SK-N-SH treated with all-trans-retinoic acid at 6 μM for 48 hours (cell line): ENCODE measurements around the gene GLRX5.

Source experiments
- CSDC2 ChIP-seq: fragments of 250-450 bp; sonication (Bioruptor Pico); IDR thresholded peaks from 2 replicates; pipeline ENCODE4 v1.5.0; 2020; ENCODE audit warnings: mild to moderate bottlenecking, moderate library complexity
- SNAI2 ChIP-seq: fragments of 250-450 bp; sonication (Bioruptor Pico); IDR thresholded peaks from 2 replicates; pipeline ENCODE4 v1.5.0; 2020; ENCODE audit warnings: mild to moderate bottlenecking, moderate library complexity
- ZC3H10 ChIP-seq: fragments of 250-450 bp; sonication (Bioruptor Pico); IDR thresholded peaks from 2 replicates; pipeline ENCODE4 v1.5.1; 2021; ENCODE audit warnings: mild to moderate bottlenecking, moderate library complexity
- ZFP3 ChIP-seq: fragments of 250-450 bp; sonication (Bioruptor Pico); IDR thresholded peaks from 2 replicates; pipeline ENCODE4 v1.5.0; 2020; ENCODE audit warnings: mild to moderate bottlenecking, moderate library complexity
- ZNF70 ChIP-seq: fragments of 450-650 bp; formaldehyde crosslinking; IDR thresholded peaks from 2 replicates; pipeline ENCODE4 v1.5.0; 2020; ENCODE audit warnings: mild to moderate bottlenecking, moderate library complexity
- TF ChIP-seq, protein P1 (sequence below): fragments of 250-450 bp; sonication (Bioruptor Pico); IDR thresholded peaks from 2 replicates; pipeline ENCODE4 v1.8.0; 2020; ENCODE audit warnings: mild to moderate bottlenecking, moderate library complexity, borderline replicate concordance

DNA sequence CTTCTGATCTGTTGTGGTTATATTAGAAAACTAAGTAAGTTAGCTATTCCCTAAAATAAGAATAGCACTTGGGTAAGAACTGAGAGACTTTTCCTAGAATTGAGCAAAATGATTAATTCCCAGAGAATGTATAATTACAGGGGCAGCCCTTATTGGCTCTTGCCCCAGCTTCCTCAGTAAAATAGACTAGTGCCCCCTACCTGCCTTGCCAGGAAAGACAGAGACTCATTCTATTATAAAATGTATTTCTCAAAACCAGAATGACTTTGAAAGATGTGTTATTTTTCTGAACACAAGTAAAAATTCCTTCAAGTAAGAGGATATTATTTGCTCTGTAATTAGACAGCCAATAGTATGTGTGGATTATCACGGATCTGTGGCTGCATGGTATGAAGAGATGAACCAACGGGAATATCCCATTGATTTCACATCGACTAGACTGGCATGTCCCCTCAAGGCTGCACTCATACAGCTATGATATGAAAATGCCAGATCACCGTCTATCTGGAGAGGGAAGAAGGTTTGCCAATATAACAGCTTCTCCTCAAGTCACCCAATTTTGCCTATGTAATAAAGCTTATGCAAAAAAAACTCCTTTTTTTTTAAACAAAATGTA, 7.4 kb upstream of the GLRX5 start:
- TF ChIP-seq, protein P1, sequence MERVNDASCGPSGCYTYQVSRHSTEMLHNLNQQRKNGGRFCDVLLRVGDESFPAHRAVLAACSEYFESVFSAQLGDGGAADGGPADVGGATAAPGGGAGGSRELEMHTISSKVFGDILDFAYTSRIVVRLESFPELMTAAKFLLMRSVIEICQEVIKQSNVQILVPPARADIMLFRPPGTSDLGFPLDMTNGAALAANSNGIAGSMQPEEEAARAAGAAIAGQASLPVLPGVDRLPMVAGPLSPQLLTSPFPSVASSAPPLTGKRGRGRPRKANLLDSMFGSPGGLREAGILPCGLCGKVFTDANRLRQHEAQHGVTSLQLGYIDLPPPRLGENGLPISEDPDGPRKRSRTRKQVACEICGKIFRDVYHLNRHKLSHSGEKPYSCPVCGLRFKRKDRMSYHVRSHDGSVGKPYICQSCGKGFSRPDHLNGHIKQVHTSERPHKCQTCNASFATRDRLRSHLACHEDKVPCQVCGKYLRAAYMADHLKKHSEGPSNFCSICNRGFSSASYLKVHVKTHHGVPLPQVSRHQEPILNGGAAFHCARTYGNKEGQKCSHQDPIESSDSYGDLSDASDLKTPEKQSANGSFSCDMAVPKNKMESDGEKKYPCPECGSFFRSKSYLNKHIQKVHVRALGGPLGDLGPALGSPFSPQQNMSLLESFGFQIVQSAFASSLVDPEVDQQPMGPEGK (CRISPR knock-in tag), result no peak
- TF ChIP-seq ZC3H10 (CRISPR knock-in tag) (no peak), ZFP3 (CRISPR knock-in tag) (no peak), SNAI2 (no peak), CSDC2 (no peak), ZNF70 (CRISPR knock-in tag) (no peak)
